Endothelial cell of umbilical vein (primary cell): ENCODE data around the gene NFE2L1.

Experiments used
- EZH2 ChIP-seq: IDR thresholded peaks from 2 replicates; pipeline ENCODE4 v1.6.1; 2012; ENCODE audit warnings: borderline replicate concordance, low read depth, mild to moderate bottlenecking, moderate library complexity, low read length, inconsistent platforms; ENCODE audit not compliant: severe bottlenecking
- FOS ChIP-seq: IDR thresholded peaks from 2 replicates; pipeline ENCODE4 v1.6.1; 2011; ENCODE audit warnings: mild to moderate bottlenecking, low read length, moderate library complexity, borderline replicate concordance; ENCODE audit not compliant: insufficient read depth
- JUN ChIP-seq: IDR thresholded peaks from 2 replicates; pipeline ENCODE4 v1.6.1; 2011; ENCODE audit warnings: borderline replicate concordance, low read depth; ENCODE audit not compliant: insufficient read length, insufficient read depth
- MYC ChIP-seq: IDR thresholded peaks from one replicate; pipeline ENCODE4 v1.6.1; 2011; ENCODE audit warnings: mild to moderate bottlenecking, low read depth, low read length
- POLR2A ChIP-seq: IDR thresholded peaks from 2 replicates; pipeline ENCODE4 v1.6.1; 2012; ENCODE audit warnings: low read depth, mild to moderate bottlenecking, control low read depth, low read length
- POLR2AphosphoS5 ChIP-seq: IDR thresholded peaks from 2 replicates; pipeline ENCODE4 v1.6.1; 2012; ENCODE audit warnings: low read depth, mild to moderate bottlenecking, control low read depth, low read length, moderate library complexity; ENCODE audit not compliant: insufficient read depth
- TF ChIP-seq, protein P1 (sequence below), 2 donors: IDR thresholded peaks; 1 replicate in 1 of 2; 2 replicates in 1 of 2; pipeline ENCODE4 v1.5.1; 2011; ENCODE audit warnings: low read length in 2 of 2, mild to moderate bottlenecking in 2 of 2, moderate library complexity in 2 of 2, control low read depth in 1 of 2, inconsistent platforms in 1 of 2, low read depth in 1 of 2; ENCODE audit not compliant: insufficient read depth in 1 of 2; ENCODE audit errors: extremely low read depth in 1 of 2
- TF ChIP-seq, protein P2 (sequence below): IDR thresholded peaks from 2 replicates; pipeline ENCODE4 v1.6.1; 2011; ENCODE audit not compliant: insufficient read depth, insufficient read length

DNA sequence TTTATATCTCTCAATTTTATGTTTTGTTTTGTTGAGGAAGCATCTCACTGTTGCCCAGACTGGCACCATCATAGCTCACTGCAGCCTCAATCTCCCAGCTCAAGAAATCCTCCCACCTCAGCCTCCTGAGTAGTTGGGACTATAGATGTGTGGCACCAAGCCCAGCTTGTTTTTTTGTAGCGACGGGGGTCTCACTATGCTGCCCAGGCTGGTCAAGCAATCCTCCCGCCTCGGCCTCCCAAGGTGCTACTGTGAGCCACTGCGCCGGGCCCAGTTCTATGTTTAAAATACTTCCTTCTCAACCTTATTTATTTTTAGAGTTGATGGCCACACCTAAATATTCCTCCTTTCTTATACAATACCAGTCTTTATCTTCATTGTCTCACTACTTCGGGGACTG lies 1.9 kb upstream of the NFE2L1 start:
- TF ChIP-seq, protein P1, sequence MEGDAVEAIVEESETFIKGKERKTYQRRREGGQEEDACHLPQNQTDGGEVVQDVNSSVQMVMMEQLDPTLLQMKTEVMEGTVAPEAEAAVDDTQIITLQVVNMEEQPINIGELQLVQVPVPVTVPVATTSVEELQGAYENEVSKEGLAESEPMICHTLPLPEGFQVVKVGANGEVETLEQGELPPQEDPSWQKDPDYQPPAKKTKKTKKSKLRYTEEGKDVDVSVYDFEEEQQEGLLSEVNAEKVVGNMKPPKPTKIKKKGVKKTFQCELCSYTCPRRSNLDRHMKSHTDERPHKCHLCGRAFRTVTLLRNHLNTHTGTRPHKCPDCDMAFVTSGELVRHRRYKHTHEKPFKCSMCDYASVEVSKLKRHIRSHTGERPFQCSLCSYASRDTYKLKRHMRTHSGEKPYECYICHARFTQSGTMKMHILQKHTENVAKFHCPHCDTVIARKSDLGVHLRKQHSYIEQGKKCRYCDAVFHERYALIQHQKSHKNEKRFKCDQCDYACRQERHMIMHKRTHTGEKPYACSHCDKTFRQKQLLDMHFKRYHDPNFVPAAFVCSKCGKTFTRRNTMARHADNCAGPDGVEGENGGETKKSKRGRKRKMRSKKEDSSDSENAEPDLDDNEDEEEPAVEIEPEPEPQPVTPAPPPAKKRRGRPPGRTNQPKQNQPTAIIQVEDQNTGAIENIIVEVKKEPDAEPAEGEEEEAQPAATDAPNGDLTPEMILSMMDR (IDR thresholded peaks at IDR 0.05; ENCODE audit: extremely low read depth in 1 of 2, insufficient read depth in 1 of 2, low read depth in 1 of 2, low read length in 2 of 2): no peak
- no peak for TF ChIP-seq POLR2A
- TF ChIP-seq POLR2AphosphoS5: no peak
- TF ChIP-seq, protein P2, sequence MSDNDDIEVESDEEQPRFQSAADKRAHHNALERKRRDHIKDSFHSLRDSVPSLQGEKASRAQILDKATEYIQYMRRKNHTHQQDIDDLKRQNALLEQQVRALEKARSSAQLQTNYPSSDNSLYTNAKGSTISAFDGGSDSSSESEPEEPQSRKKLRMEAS: no peak
- TF ChIP-seq EZH2: no peak
- TF ChIP-seq MYC: no peak
- no peak for TF ChIP-seq JUN
- TF ChIP-seq FOS: no peak
